Breast epithelium (tissue), 3 donors: ENCODE data around the gene TIGD1.

Experiments
- POLR2A ChIP-seq: fragments of 450-650 bp; IDR thresholded peaks from one replicate; pipeline ENCODE4 v1.6.1; 2016; ENCODE audit warnings: antibody characterized with exemption, mild to moderate bottlenecking, moderate library complexity
- POLR2AphosphoS5 ChIP-seq, 3 donors: sonication (generic); formaldehyde crosslinking; IDR thresholded peaks; one replicate each; pipeline ENCODE4 v1.6.1; 2017; ENCODE audit warnings: antibody characterized with exemption in 3 of 3
- TF ChIP-seq, protein P1 (sequence below), 3 donors: fragments of 450-650 bp; IDR thresholded peaks; one replicate each; pipeline ENCODE4 v1.5.1; 2016 to 2017; ENCODE audit warnings: antibody characterized with exemption in 3 of 3, mild to moderate bottlenecking in 3 of 3, moderate library complexity in 3 of 3

DNA sequence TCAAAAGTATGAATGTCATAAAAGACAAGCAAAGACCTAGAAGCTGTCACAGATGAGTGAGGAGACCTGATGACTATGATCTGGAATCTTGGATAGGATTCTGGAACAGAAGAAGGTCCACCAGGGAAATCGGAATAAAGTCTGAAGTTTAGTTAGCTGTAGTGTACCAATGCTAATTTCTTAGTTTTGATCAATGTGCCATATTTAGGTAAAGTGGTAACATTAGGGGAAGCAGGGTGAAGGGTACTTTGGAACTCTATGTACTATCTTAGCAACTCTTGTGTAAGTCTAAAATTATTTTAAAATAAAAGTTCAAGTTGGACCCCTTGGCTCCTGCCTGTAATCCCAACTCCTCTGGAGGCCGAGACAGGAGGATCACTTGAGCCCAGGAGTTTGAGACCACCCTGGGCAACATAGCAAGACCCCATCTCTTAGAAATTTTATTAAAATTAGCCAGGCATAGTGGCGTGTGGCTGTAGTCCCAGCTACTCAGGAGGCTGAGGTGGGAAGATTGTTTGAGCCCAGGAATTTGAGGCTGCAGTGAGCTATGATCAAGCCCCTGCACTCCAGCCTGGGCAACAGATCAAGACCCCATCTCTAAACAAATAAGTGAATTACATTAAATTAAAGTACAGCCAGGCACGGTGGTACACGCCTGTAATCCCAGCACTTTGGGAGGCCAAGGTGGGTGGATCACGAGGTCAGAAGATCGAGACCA is 47.2 kb upstream of the TIGD1 start:
- TF ChIP-seq POLR2A, result no peak
- TF ChIP-seq, protein P1, sequence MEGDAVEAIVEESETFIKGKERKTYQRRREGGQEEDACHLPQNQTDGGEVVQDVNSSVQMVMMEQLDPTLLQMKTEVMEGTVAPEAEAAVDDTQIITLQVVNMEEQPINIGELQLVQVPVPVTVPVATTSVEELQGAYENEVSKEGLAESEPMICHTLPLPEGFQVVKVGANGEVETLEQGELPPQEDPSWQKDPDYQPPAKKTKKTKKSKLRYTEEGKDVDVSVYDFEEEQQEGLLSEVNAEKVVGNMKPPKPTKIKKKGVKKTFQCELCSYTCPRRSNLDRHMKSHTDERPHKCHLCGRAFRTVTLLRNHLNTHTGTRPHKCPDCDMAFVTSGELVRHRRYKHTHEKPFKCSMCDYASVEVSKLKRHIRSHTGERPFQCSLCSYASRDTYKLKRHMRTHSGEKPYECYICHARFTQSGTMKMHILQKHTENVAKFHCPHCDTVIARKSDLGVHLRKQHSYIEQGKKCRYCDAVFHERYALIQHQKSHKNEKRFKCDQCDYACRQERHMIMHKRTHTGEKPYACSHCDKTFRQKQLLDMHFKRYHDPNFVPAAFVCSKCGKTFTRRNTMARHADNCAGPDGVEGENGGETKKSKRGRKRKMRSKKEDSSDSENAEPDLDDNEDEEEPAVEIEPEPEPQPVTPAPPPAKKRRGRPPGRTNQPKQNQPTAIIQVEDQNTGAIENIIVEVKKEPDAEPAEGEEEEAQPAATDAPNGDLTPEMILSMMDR (IDR thresholded peaks at IDR 0.05), result no peak
- no peak for TF ChIP-seq POLR2AphosphoS5 (IDR thresholded peaks at IDR 0.05)
